Panc1 (cell line): Measurements from ENCODE around the gene ADISSP. TPM values are rescaled to one million over a fixed set of nuclear protein-coding genes. Genes with fewer than 3 reads are reported as not detected.

Source experiments
- ATAC-seq: fragments of 200-7000 bp; cut with Tn5 transposase; 2 replicates; pipeline ENCODE4 v1.9.1; 2020; ENCODE audit warnings: mild to moderate bottlenecking, moderate library complexity
- BruUV-seq: library from RNA; stranded (reverse); fragments of 400-500 nt; replicated peaks from 2 replicates; lab custom pipeline; 2021; lab: Mats Ljungman, UMichigan
- CTCF ChIA-PET: fragments of 300-600 bp; sonication (Branson Sonifier 250); formaldehyde crosslinking; loops from one replicate; lab custom pipeline; 2022; ENCODE audit warnings: antibody characterized with exemption; lab: Charles Lee
- POLR2A ChIA-PET: fragments of 300-600 bp; sonication (Branson Sonifier 250); formaldehyde crosslinking; loops from one replicate; lab custom pipeline; 2022; ENCODE audit warnings: antibody characterized with exemption; lab: Charles Lee
- DNase-seq: peaks from one replicate; pipeline ENCODE4 v3.0.0-alpha.2; 2010; ENCODE audit warnings: low read depth, low spot score
- H3K27ac ChIP-seq: 2 replicates; pipeline ENCODE4 v1.5.1; 2011; ENCODE audit warnings: mild to moderate bottlenecking, low read length, inconsistent platforms
- H3K27me3 ChIP-seq: fragments of 200-500 bp; sonication (Bioruptor generic); 2 replicates; pipeline ENCODE4 v1.6.0; 2014; ENCODE audit warnings: low read length, inconsistent platforms; ENCODE audit not compliant: control insufficient read depth, insufficient read depth
- H3K36me3 ChIP-seq: fragments of 200-500 bp; sonication (Bioruptor generic); 2 replicates; pipeline ENCODE4 v1.5.1; 2014; ENCODE audit warnings: inconsistent platforms, mild to moderate bottlenecking, low read length, moderate library complexity; ENCODE audit not compliant: control insufficient read depth, insufficient read depth
- H3K4me1 ChIP-seq: 2 replicates; pipeline ENCODE4 v1.5.1; 2011; ENCODE audit warnings: inconsistent platforms, mild to moderate bottlenecking, low read length, moderate library complexity; ENCODE audit not compliant: control insufficient read depth, insufficient read depth
- H3K4me3 ChIP-seq, 2 experiments: 2 replicates each; pipeline ENCODE4 v1.5.1; 2011 to 2012; ENCODE audit warnings: low read depth in 2 of 2, low read length in 2 of 2, mild to moderate bottlenecking in 2 of 2, inconsistent platforms in 1 of 2, moderate library complexity in 1 of 2
- H3K9me3 ChIP-seq: fragments of 200-500 bp; sonication (Bioruptor generic); 2 replicates; pipeline ENCODE4 v1.5.1; 2014; ENCODE audit warnings: low read depth, mild to moderate bottlenecking, inconsistent platforms, low read length, moderate library complexity; ENCODE audit not compliant: control insufficient read depth, insufficient read depth
- POLR2AphosphoS5 ChIP-seq: IDR thresholded peaks from 2 replicates; pipeline ENCODE4 v1.6.1; 2012; ENCODE audit warnings: mild to moderate bottlenecking, low read depth, low read length, moderate library complexity
- SIN3A ChIP-seq: IDR thresholded peaks from 2 replicates; pipeline ENCODE4 v1.6.1; 2012; ENCODE audit warnings: low read depth, mild to moderate bottlenecking, low read length, moderate library complexity, borderline replicate concordance; ENCODE audit not compliant: insufficient read depth
- TCF7L2 ChIP-seq: IDR thresholded peaks from 2 replicates; pipeline ENCODE4 v1.6.1; 2011; ENCODE audit warnings: mild to moderate bottlenecking, low read depth, low read length, inconsistent platforms
- in situ Hi-C: cut with HindIII; loops from 2 replicates; pipeline ENCODE4 v1.10.0; 2016; ENCODE audit warnings: low sequenced_read_pairs, low pct_unique_long_range_greater_than_20kb
- intact Hi-C: fragments of 100-400 bp; cut with micrococcal nuclease; formaldehyde crosslinking; loops from one replicate; pipeline ENCODE4 v1.10.0; 2022; ENCODE audit not compliant: unreplicated experiment
- total RNA-seq: library from RNA; stranded (reverse); gene quantifications from one replicate; pipeline ENCODE4 v1.2.1, GENCODE V29; 2021; ENCODE audit not compliant: unreplicated experiment
- TF ChIP-seq, protein P1 (sequence below), 2 experiments: IDR thresholded peaks; 2 replicates each; pipeline ENCODE4 v1.6.1; 2011 to 2012; ENCODE audit warnings: low read depth in 2 of 2, control low read depth in 1 of 2, low read length in 1 of 2, mild to moderate bottlenecking in 1 of 2, moderate library complexity in 1 of 2; ENCODE audit not compliant: insufficient read depth in 1 of 2
- TF ChIP-seq, protein P2 (sequence below): fragments of 450-650 bp; IDR thresholded peaks from 2 replicates; pipeline ENCODE4 v1.5.1; 2017; ENCODE audit warnings: mild to moderate bottlenecking

The ADISSP gene
- total RNA-seq, 1 experiment from 2014 or later: 100 TPM

DNA sequence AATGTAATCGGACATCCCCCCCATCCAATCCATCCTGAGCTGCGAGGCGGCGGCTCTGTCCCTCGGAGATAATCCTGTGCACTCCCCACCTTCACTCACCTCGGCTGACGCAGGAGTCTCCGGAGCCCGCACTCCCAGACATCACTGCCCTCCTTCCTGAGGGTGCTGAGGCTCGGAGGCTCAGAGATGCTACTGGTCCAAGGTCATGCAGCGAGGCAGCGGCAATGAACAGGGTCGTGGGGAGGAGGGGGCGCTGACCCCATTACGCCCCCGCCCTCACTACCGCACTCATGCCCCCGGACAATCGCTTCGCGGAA is 485 bp downstream of the ADISSP start:
- H3K4me1 ChIP-seq: peaks cover 19% of the 10 kb centered on the region
- in situ Hi-C loops: no loop called here
- H3K27me3 ChIP-seq: no peaks in the 10 kb centered on the region
- no peak for DNase-seq
- H3K9me3 ChIP-seq: no peaks in the 10 kb centered on the region
- peak overlapping the region; percentile 83 for H3K27ac ChIP-seq
- no TSS peak for BruUV-seq
- POLR2A ChIA-PET: interaction anchor here (0.6 to 0.8 kb wide), 2 partner anchors 12 to 70 kb away, joined by 3 to 4 read pairs; no protein-coding TSS in a partner anchor
- TF ChIP-seq, protein P1, sequence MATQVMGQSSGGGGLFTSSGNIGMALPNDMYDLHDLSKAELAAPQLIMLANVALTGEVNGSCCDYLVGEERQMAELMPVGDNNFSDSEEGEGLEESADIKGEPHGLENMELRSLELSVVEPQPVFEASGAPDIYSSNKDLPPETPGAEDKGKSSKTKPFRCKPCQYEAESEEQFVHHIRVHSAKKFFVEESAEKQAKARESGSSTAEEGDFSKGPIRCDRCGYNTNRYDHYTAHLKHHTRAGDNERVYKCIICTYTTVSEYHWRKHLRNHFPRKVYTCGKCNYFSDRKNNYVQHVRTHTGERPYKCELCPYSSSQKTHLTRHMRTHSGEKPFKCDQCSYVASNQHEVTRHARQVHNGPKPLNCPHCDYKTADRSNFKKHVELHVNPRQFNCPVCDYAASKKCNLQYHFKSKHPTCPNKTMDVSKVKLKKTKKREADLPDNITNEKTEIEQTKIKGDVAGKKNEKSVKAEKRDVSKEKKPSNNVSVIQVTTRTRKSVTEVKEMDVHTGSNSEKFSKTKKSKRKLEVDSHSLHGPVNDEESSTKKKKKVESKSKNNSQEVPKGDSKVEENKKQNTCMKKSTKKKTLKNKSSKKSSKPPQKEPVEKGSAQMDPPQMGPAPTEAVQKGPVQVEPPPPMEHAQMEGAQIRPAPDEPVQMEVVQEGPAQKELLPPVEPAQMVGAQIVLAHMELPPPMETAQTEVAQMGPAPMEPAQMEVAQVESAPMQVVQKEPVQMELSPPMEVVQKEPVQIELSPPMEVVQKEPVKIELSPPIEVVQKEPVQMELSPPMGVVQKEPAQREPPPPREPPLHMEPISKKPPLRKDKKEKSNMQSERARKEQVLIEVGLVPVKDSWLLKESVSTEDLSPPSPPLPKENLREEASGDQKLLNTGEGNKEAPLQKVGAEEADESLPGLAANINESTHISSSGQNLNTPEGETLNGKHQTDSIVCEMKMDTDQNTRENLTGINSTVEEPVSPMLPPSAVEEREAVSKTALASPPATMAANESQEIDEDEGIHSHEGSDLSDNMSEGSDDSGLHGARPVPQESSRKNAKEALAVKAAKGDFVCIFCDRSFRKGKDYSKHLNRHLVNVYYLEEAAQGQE (IDR thresholded peaks at IDR 0.05; ENCODE audit: insufficient read depth in 1 of 2, low read depth in 2 of 2, low read length in 1 of 2): no peak
- TF ChIP-seq POLR2AphosphoS5 (no peak), TCF7L2 (no peak), SIN3A (no peak)
- TF ChIP-seq, protein P2, sequence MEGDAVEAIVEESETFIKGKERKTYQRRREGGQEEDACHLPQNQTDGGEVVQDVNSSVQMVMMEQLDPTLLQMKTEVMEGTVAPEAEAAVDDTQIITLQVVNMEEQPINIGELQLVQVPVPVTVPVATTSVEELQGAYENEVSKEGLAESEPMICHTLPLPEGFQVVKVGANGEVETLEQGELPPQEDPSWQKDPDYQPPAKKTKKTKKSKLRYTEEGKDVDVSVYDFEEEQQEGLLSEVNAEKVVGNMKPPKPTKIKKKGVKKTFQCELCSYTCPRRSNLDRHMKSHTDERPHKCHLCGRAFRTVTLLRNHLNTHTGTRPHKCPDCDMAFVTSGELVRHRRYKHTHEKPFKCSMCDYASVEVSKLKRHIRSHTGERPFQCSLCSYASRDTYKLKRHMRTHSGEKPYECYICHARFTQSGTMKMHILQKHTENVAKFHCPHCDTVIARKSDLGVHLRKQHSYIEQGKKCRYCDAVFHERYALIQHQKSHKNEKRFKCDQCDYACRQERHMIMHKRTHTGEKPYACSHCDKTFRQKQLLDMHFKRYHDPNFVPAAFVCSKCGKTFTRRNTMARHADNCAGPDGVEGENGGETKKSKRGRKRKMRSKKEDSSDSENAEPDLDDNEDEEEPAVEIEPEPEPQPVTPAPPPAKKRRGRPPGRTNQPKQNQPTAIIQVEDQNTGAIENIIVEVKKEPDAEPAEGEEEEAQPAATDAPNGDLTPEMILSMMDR: no peak
- CTCF ChIA-PET: interaction anchor here (1.0 to 2.1 kb wide), 3 partner anchors 14 to 90 kb away, joined by 3 to 10 read pairs (median 9); partner anchors contain the start of gene SPEF1
- intact Hi-C loops: loop anchor here (5.0 kb wide), 1 partner anchor 90 kb away; no protein-coding TSS in a partner anchor
- H3K36me3 ChIP-seq: no peaks in the 10 kb centered on the region; the same call in 1 of the 2 replicates
- H3K4me3 ChIP-seq: peak overlapping the region; percentile 86 to 89
- no peak for ATAC-seq

DNA sequence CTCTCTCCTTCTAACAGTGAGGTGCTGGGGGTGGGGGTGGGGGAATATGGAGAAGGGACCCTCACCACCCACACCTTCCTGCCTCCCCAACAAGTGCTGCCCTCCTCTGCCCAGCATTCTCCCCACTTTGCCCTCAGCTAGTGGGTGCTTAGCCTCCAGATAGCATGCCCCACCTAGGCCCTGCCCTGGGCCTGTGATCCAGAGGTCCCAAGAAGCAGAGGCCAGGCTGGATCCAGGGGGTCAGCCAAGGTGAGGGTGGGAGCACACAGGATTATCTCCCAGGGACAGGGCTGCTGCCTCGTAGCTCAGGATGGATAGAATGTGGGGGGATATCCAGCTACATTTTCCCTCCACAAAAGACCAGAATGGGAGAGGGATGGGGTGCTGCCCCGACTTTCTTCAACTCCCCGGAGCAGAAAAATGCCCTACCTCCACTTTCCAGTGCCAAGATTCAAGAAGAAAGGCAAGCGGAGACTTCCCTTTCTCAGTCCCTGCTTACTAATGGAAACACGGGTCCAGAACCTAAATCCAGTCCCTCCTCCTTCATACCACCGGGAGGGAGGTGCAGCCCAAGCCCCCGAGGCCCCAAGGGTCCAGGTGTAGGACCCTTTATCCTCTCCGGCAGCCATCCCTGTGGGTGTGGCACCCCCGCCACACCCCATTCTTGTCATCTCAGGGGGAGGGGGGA is 987 bp downstream of the ADISSP start:
- BruUV-seq: no TSS peak
- POLR2A ChIA-PET: no interaction called here

More for the DNA sequence above, 987 bp downstream of the ADISSP start:
- TF ChIP-seq, protein P2: no peak
- TF ChIP-seq TCF7L2 (no peak), SIN3A (no peak), POLR2AphosphoS5 (no peak)
- TF ChIP-seq, protein P1 (IDR thresholded peaks at IDR 0.05; ENCODE audit: insufficient read depth in 1 of 2, low read depth in 2 of 2, low read length in 1 of 2): no peak
- DNase-seq: no peak
- ATAC-seq: no peak
- peak overlapping the region; percentile 83 for H3K27ac ChIP-seq
- in situ Hi-C loops (no loop called here), intact Hi-C loops (loop anchor here (5.0 kb wide), 1 partner anchor 89 kb away; no protein-coding TSS in a partner anchor)
- peaks cover 19% of the 10 kb centered on the region for H3K4me1 ChIP-seq
- no peaks in the 10 kb centered on the region for H3K9me3 ChIP-seq
- CTCF ChIA-PET: no interaction called here
- H3K27me3 ChIP-seq: no peaks in the 10 kb centered on the region
- H3K4me3 ChIP-seq: peak overlapping the region; percentile 86 to 89
- no peaks in the 10 kb centered on the region; the same call in 1 of the 2 replicates for H3K36me3 ChIP-seq
